HCT116 (cell line): ENCODE data around the gene PHOSPHO2. TPM values are rescaled to one million over a fixed set of nuclear protein-coding genes. Genes with fewer than 3 reads are reported as not detected.

Source experiments
- ATAC-seq: fragments of 200-7000 bp; cut with Tn5 transposase; 2 replicates; pipeline ENCODE4 v1.9.1; 2020; ENCODE audit warnings: mild to moderate bottlenecking, moderate library complexity
- BruUV-seq: library from RNA; stranded (reverse); fragments of 400-500 nt; replicated peaks from 2 replicates; lab custom pipeline; 2021; lab: Mats Ljungman, UMichigan
- CTCF ChIA-PET: fragments of 300-600 bp; sonication (Branson Sonifier 250); formaldehyde crosslinking; loops from one replicate; lab custom pipeline; 2021; ENCODE audit warnings: antibody characterized with exemption; lab: Charles Lee
- POLR2A ChIA-PET: fragments of 300-600, 350-600 bp; sonication (Branson Sonifier 250); formaldehyde crosslinking; loops from one replicate; lab custom pipeline; 2021; ENCODE audit warnings: antibody characterized with exemption; lab: Charles Lee
- RAD21 ChIA-PET, 2 experiments: fragments of 300-600 bp; sonication (Branson Sonifier 250); formaldehyde crosslinking; loops; one replicate each; lab custom pipeline; 2023; ENCODE audit warnings: low total read pairs in 2 of 2; ENCODE audit not compliant: uncharacterized antibody in 2 of 2, unreplicated experiment in 2 of 2, low non-redundant PET in 1 of 2; lab: Charles Lee
- DNase-seq: peaks from one replicate; pipeline ENCODE4 v3.0.0-alpha.2; 2010; ENCODE audit warnings: low read depth, low spot score
- H2AFZ ChIP-seq: fragments of 200-600 bp; shearing (Covaris generic), sonication (generic); 2 replicates; pipeline ENCODE4 v1.6.1; 2017; ENCODE audit warnings: low read depth, mixed run types, mixed read lengths, antibody characterized with exemption, low read length; ENCODE audit not compliant: poor library complexity, severe bottlenecking
- H3K27ac ChIP-seq: 2 replicates; pipeline ENCODE4 v1.5.1; 2012; ENCODE audit warnings: low read depth, low read length
- H3K27me3 ChIP-seq: fragments of 200-600 bp; sonication (generic); 2 replicates; pipeline ENCODE4 v1.6.1; 2016; ENCODE audit warnings: mixed run types, low read length, mixed read lengths; ENCODE audit not compliant: insufficient read depth
- H3K36me3 ChIP-seq, 2 experiments: fragments of 200-500 bp in 1 of 2; fragments of 200-600 bp in 1 of 2; sonication (Bioruptor generic) in 1 of 2; sonication (generic) in 1 of 2; 2 replicates each; pipeline versions ENCODE4 v1.5.1 to v1.6.1; 2014 to 2016; ENCODE audit warnings: low read length in 2 of 2, inconsistent platforms in 1 of 2, mixed read lengths in 1 of 2, mixed run types in 1 of 2; ENCODE audit not compliant: insufficient read depth in 2 of 2, control insufficient read depth in 1 of 2
- H3K4me1 ChIP-seq, 2 experiments: fragments of 200-600 bp in 1 of 2; sonication (generic) in 1 of 2; 2 replicates each; pipeline versions ENCODE4 v1.5.1 to v1.6.1; 2012 to 2017; ENCODE audit warnings: low read length in 2 of 2, inconsistent platforms in 1 of 2, mild to moderate bottlenecking in 1 of 2, mixed read lengths in 1 of 2, mixed run types in 1 of 2, moderate library complexity in 1 of 2; ENCODE audit not compliant: insufficient read depth in 2 of 2, control insufficient read depth in 1 of 2
- H3K4me2 ChIP-seq: fragments of 200-600 bp; sonication (generic); 2 replicates; pipeline ENCODE4 v1.6.1; 2017; ENCODE audit warnings: mixed run types, low read length, mixed read lengths
- H3K4me3 ChIP-seq, 2 experiments: fragments of 200-600 bp in 1 of 2; sonication (generic) in 1 of 2; replicated peaks in 1 of 2; 2 replicates each; pipeline ENCODE4 v1.5.1; 2011 to 2016; ENCODE audit warnings: low read length in 2 of 2, control low read depth in 1 of 2, low read depth in 1 of 2, mild to moderate bottlenecking in 1 of 2, mixed read lengths in 1 of 2, mixed run types in 1 of 2
- H3K79me2 ChIP-seq: fragments of 200-600 bp; sonication (generic); 2 replicates; pipeline ENCODE4 v1.6.1; 2017; ENCODE audit warnings: mild to moderate bottlenecking, mixed run types, low read length, moderate library complexity, mixed read lengths; ENCODE audit not compliant: insufficient read depth
- H3K9ac ChIP-seq: fragments of 200-600 bp; sonication (generic); 2 replicates; pipeline ENCODE4 v1.6.1; 2016; ENCODE audit warnings: low read length, mixed read lengths
- H3K9me2 ChIP-seq: fragments of 200-600 bp; sonication (generic), shearing (Covaris generic); 2 replicates; pipeline ENCODE4 v1.6.1; 2017; ENCODE audit warnings: mixed run types, mild to moderate bottlenecking, moderate library complexity; ENCODE audit not compliant: insufficient read depth
- H3K9me3 ChIP-seq, 2 experiments: fragments of 200-500 bp in 1 of 2; fragments of 200-600 bp in 1 of 2; sonication (Bioruptor generic) in 1 of 2; sonication (generic) in 1 of 2; 2 replicates each; pipeline ENCODE4 v1.6.1; 2014 to 2017; ENCODE audit warnings: low read length in 2 of 2, mixed read lengths in 2 of 2, inconsistent platforms in 1 of 2, low read depth in 1 of 2, mild to moderate bottlenecking in 1 of 2, mixed run types in 1 of 2, moderate library complexity in 1 of 2; ENCODE audit not compliant: control insufficient read depth in 1 of 2, insufficient read depth in 1 of 2
- H4K20me1 ChIP-seq: fragments of 200-600 bp; sonication (generic), shearing (Covaris generic); 2 replicates; pipeline ENCODE4 v1.6.1; 2017; ENCODE audit warnings: mixed run types, mild to moderate bottlenecking, moderate library complexity; ENCODE audit not compliant: insufficient read depth
- CBX3 ChIP-seq: IDR thresholded peaks from 2 replicates; pipeline ENCODE4 v1.6.1; 2012; ENCODE audit warnings: low read depth
- CEBPB ChIP-seq: IDR thresholded peaks from 2 replicates; pipeline ENCODE4 v1.6.1; 2012; ENCODE audit warnings: low read depth
- CTCF ChIP-seq, 3 experiments: fragments of 200-600 bp in 1 of 3; sonication (generic) in 1 of 3; IDR thresholded peaks in 2 of 3; conservative IDR thresholded peaks in 1 of 3; 2 replicates each; pipeline ENCODE4 v1.5.1; 2012 to 2017; ENCODE audit warnings: low read depth in 2 of 3, low read length in 2 of 3, antibody characterized with exemption in 1 of 3, borderline replicate concordance in 1 of 3, control low read depth in 1 of 3, mild to moderate bottlenecking in 1 of 3, mixed read lengths in 1 of 3, mixed run types in 1 of 3, moderate library complexity in 1 of 3; ENCODE audit not compliant: insufficient read depth in 1 of 3
- ELF1 ChIP-seq: IDR thresholded peaks from 2 replicates; pipeline ENCODE4 v1.6.1; 2012; ENCODE audit warnings: low read depth, borderline replicate concordance
- FOSL1 ChIP-seq: IDR thresholded peaks from 2 replicates; pipeline ENCODE4 v1.6.1; 2012; ENCODE audit warnings: low read depth
- MAX ChIP-seq: IDR thresholded peaks from 2 replicates; pipeline ENCODE4 v1.6.1; 2012
- POLR2A ChIP-seq: IDR thresholded peaks from 2 replicates; pipeline ENCODE4 v1.7.0; 2011; ENCODE audit warnings: borderline replicate concordance; ENCODE audit not compliant: insufficient read depth, insufficient read length; ENCODE audit errors: extremely low read depth
- POLR2AphosphoS5 ChIP-seq: IDR thresholded peaks from 2 replicates; pipeline ENCODE4 v1.6.1; 2011; ENCODE audit warnings: mild to moderate bottlenecking, low read depth, low read length, moderate library complexity
- REST ChIP-seq: IDR thresholded peaks from 2 replicates; pipeline ENCODE4 v1.6.1; 2012; ENCODE audit warnings: low read depth
- SIN3A ChIP-seq: IDR thresholded peaks from 2 replicates; pipeline ENCODE4 v1.6.1; 2012; ENCODE audit warnings: low read depth
- SP1 ChIP-seq: IDR thresholded peaks from 2 replicates; pipeline ENCODE4 v1.6.1; 2012; ENCODE audit warnings: low read depth
- SRF ChIP-seq: IDR thresholded peaks from 2 replicates; pipeline ENCODE4 v1.6.1; 2012; ENCODE audit warnings: low read depth
- TCF7L2 ChIP-seq: IDR thresholded peaks from 2 replicates; pipeline ENCODE4 v1.7.0; 2011; ENCODE audit warnings: borderline replicate concordance, inconsistent platforms; ENCODE audit not compliant: insufficient read depth, insufficient read length; ENCODE audit errors: extremely low read depth
- ZFX ChIP-seq: fragments of 450-650 bp; IDR thresholded peaks from 2 replicates; pipeline ENCODE4 v1.6.1; 2017
- ZNF274 ChIP-seq: fragments of 200-500 bp; sonication (Bioruptor generic); IDR thresholded peaks from 2 replicates; pipeline ENCODE4 v1.6.1; 2014; ENCODE audit warnings: mild to moderate bottlenecking, low read depth, low read length, inconsistent platforms
- intact Hi-C: fragments of 100-400 bp; cut with micrococcal nuclease; formaldehyde crosslinking; loops from 2 replicates; pipeline ENCODE4 v1.10.0; 2022
- total RNA-seq: library from RNA; stranded (reverse); gene quantifications from one replicate; pipeline ENCODE4 v1.2.1, GENCODE V29; 2021; ENCODE audit not compliant: unreplicated experiment

The PHOSPHO2 gene
- total RNA-seq, 1 experiment from 2014 or later: 2.8 TPM

- TF ChIP-seq TCF7L2 (no peak), SP1 (no peak), POLR2AphosphoS5 (no peak), ZFX (no peak), SIN3A (no peak), MAX (no peak)
- TF ChIP-seq, all 23 proteins: peak for 0
These were observed 17.4 kb upstream of the PHOSPHO2 start (continued) for GRCh38 chr2:169676850-169677249.

- POLR2A ChIA-PET: no interaction called here
- DNase-seq: no peak
- Histone ChIP-seq H3K4me3 (no peak overlapping the region), H2AFZ (no peak overlapping the region), H3K4me1 (no peaks in the 10 kb centered on the region), H4K20me1 (no peaks in the 10 kb centered on the region), H3K9ac (no peak overlapping the region), H3K27me3 (no peaks in the 10 kb centered on the region), H3K4me2 (no peak overlapping the region), H3K27ac (no peak overlapping the region), H3K9me2 (no peaks in the 10 kb centered on the region), H3K36me3 (no peaks in the 10 kb centered on the region), H3K9me3 (no peaks in the 10 kb centered on the region), H3K79me2 (no peaks in the 10 kb centered on the region)
- no TSS peak for BruUV-seq
- no peak for ATAC-seq
- CTCF ChIA-PET: no interaction called here
- RAD21 ChIA-PET: no interaction called here
- intact Hi-C loops: no loop called here
- TF ChIP-seq REST (no peak), TCF7L2 (no peak), ZNF274 (no peak), CTCF (IDR thresholded peaks at IDR 0.05 in 2 of 3, conservative IDR thresholded peaks at IDR 0.05 in 1 of 3; ENCODE audit: borderline replicate concordance in 1 of 3, insufficient read depth in 1 of 3, low read depth in 2 of 3, low read length in 2 of 3) (no peak), FOSL1 (no peak), POLR2A (no peak), POLR2AphosphoS5 (no peak), CBX3 (no peak), CEBPB (no peak), SRF (no peak), ELF1 (no peak)
These were observed 11.2 kb upstream of the PHOSPHO2 start for GRCh38 chr2:169683054-169683424.
